HG02759 (cell line): Measurements from ENCODE around the gene NUP98.

Experiments used
- ATAC-seq: cut with Tn5 transposase; IDR thresholded peaks from one replicate; pipeline ENCODE4 v1.9.1; 2021; ENCODE audit warnings: mild to moderate bottlenecking, moderate library complexity; ENCODE audit not compliant: unreplicated experiment

NUP98 gene

DNA sequence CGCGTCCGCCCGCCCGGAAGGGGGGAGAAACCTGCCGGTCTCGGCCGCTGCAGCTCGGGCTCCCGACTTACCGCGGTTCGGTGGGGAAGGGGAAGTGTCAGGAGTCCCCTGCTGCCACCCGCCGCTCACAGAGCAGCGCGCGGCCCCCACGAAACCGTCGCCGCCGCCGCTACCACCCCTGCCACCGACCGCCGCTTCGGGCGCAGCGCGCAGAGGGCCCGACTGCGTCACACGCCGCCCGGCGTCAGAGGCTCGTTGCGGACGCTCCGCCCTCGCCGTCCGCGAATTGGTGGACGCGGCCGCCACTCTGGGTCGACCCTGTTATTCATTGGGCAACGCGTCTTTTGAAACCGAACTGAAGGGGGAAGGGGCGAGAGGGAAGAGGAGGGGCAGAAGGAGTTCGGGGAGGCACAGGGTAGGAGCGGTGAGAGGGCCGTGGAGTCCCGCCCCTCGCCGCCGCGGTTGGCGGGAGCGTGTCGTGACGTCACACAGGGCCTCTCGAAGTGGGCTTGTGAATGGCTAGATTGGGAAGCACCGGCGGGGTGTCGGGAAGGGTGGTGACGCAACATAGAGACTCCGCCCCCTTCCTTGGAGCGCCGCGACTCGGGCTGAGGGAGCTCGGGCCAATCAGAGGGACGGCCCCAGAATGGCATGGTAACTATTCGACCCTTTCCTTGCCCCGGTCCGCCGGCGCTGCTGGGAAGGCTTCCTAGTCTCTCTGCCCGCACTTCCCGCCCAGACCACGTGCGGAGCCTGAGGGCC, at the start of gene NUP98:
Gene NUP98, minus strand, starts transcription at position 226 of the 762 bp plus-strand sequence. CDS start 15,437 bp downstream, outside the sequence.
- ATAC-seq = peak; percentile 91

DNA sequence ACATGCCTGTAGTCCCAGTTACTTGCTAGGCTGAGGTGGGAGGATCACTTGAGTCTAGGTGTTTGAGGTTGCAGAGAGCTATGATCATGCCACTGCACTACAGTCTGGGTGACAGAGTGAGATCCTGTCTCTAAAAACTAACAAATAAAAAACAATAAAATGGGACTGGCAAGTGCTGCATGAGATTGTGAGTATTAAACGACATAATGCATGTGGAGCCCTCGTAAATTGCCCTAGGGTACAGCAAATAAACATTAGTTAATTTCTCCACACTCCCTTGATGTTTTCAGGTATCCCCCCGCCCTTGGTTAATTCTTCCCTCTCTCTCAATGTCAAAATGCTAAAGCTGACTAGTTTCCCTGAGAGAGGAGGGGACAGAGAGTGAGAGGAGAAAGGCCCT, 48.3 kb upstream of the NUP98 start:
- ATAC-seq = no peak

DNA sequence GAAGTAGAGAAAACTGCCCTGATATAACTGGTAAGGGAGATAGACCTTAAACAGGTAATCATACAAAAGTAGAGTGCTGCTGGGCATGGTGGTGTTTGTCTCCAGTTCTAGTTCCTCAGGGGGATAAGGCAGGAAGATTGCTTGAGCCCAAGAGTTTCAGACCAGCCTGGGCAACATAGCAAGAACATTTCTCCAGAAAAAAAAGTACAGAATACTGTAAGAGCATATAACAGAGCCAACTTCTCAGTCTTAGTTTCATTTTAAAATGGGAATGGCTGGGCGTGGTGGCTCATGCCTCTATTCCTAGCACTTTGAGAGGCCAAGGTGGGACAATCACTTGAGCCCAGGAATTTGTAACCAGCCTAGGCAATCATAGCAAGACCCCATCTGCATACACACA, 47.9 kb upstream of the NUP98 start:
- no peak for ATAC-seq

DNA sequence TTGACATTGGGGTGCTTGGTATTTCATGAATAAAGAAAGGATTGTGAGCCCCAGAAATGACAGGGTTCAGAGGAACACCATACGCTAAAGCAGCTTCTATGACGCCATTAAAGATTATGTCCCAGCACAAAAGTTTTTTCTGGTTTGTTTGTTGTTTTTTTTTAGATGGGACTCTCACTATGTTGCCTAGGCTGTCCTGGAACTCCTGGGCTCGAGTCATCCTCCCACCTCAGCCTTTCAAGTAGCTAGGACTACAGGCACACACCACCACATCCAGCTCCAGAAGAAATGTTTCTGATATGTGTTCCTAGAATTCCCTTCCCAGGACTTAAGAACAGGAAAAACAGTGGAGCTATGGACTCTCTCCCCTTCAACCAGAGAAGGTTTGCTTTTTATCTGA, 46.0 kb upstream of the NUP98 start:
- ATAC-seq = no peak

DNA sequence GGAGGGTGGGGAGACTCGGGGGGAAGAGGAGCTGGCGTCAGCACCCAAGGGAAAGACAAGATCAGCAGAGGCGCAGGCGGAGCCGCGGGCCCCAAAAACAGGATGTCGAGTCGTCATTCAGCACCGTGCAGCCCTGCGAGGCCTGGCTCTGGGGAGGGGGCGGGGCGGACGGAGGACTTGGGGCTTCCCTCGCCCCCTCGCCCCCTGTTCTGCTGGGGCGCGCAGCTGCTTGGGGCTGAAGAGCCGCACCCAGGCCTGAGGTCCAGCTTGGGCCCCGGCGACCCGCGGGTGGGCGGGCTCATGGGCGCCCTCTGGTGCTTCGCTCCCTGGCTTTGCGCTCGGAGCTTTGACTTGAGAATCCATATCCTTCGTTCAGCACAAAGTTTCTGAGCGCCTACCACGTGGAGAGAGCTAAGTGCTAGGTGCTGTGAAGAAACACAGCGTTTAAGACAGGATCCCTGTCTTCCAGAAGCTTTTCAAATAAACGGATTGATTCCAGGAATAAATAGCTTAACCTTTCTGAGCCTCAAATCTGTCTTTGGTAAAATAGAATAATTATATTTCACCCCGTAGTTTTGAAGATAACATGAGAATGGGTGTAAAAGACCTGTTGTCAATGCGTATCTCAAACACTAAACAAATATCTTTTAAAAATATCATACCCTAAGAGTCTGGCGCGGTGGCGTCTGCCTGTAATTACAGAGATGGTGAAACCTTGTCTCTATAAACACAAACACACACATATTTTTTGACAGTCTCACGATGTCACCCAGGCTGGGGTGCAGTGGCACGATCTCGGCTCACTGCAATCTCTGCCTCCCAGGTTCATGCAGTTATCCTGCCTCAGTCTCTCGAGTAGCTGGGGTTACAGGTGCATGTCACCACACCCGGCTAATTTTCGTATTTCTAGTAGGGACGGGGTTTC, 44.3 kb upstream of the NUP98 start:
- peak; percentile 61 for ATAC-seq

DNA sequence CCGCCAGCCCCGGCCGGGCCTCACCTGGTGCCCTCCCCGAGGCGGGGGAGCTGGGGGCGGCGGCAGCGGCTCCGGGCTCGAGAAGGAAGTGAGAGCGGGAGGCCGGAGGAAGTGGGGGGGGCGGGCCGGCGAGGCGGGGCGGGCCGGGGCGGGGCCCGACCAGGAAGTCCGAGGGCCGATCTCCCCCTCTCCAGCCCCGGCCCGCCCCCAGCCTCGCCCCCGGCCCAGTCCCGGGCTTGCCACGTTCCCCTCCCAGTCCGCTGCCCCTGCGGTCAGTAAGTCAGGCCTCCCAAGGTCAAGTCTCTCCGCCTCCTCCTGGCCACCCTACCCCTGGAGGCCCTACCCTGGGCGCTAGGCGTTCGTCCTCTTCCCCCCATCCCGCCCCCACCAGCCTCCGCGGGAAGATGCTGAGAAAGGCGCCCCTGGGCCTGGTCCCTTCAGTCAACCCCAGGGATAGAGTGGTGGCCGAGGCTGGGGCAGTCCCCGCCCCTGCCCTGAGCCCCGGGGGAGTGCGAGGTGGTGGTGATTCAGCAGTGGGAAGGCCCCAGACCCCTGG, 43.6 kb upstream of the NUP98 start, which contains the start of gene RHOG:
Gene RHOG, minus strand, starts transcription at position 90 of the 556 bp plus-strand sequence. CDS start 12,821 bp downstream, outside the sequence.
- peak; percentile 61 for ATAC-seq

DNA sequence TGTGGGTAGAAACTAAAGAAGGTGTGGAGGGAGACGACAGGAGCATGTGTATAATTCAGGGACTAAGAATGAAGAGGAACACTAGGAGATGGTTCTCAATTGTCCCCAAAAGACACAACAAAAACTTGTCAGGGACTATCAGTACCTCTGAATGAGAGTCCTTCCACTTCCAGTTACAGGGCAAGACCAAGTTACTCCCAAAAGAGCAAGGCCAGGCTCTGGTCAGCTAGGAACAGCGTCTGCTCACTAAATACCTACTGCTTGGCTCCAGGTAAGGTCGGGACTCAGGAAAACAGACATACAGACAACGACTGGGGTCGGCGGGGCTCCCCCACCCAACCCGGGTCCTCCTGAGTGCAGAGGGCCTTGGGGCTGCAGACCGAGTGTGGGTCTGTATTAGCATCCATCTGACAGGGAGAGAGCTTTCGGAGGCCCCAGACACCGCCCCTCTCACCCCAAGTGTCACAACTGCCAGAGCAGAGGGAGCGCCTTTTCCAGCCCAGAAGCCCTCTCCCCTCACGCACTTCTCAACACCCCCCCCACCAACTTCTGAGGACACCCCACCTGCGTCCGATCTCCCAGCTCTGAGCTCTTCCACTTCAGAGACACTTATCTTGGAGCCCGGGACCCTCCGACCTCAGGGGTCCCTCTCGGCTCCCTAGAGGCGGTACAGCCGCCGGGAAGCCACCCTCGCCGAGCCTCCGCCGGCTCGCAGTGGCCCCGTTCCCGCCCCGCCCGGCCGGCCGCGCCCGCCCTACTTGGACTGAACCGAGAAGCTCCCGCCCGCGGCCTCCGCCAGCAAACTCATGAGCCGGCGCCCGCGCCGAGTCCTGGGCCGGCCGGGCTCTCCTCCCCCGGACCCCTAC, 42.9 kb upstream of the NUP98 start:
- no peak for ATAC-seq

DNA sequence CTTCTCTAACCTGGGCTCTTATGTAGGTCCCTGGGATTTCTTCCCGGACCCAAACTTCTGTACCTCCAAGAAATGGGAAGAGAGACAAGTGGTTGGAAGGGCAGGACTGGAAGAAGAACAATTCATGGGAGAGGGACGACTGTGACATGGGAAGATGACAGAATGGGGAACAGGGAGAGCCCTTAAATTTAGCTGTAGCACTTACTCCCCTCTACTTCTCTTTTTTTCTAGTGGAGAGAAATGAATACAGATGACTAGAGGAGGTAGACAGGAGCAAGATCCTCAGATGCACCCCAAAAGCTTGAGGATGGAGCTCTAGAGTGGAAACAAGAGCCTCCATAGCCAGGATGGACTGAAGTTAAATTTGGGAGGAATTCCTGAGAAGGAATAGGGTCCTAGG, 41.1 kb upstream of the NUP98 start:
- no peak for ATAC-seq

DNA sequence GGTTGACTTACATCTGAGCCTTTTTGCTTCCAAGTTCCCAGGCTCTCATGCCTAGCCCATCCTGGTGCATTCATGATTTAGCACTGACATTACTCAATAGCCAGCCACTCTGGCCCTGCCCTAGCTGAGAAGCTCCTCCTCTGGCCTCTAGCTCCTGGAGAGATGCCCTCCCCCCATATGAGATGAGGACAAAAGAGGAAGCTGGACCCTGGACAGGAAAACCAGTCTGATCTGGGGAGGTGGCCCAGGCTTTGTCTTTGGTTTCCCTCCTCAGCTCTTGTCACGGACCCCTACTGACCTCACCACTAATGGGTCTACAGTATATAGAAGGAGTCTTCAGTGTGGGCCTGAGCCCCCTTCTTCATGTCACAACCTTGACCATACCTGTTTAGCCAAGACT, 40.4 kb upstream of the NUP98 start:
- ATAC-seq = no peak

DNA sequence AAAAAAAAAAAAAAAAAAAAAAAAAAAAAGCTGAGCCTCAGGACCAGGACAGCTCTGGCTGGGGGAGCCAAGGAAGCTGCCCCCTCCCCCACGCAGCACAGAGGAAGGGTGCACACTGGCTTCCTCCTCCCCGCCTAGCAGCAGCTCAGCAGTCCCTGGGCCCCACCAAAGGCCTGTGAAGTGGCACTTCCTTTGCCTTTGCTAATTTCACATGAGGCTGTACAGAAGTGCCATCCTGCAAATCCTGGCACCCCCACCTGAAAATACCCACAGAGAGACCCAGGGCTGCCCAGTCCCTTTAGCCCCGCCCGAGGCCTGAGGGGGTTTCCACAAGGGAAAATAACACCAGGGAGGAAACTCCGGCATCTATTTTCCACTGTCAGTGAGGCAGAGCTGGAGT, 39.5 kb upstream of the NUP98 start:
- ATAC-seq = no peak

DNA sequence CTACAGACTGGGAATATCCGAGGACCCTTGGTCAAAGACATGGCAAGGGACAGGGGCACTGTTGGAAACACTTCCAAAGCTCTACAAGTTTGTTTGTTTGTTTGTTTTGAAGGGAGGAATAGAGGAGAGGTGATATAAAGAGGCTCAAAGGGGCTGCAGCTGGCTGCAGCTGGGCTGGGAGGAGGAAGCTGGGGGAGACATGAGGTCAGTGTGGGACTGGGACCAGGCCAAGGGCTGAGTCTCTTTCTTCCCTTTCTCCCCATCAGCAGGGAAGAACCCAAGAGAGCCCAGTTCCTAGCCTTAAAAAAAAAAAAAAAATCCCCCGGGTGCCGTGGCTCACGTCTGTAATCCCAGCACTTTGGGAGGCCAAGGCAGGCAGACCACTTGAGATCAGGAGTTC, 38.4 kb upstream of the NUP98 start:
- ATAC-seq = no peak

DNA sequence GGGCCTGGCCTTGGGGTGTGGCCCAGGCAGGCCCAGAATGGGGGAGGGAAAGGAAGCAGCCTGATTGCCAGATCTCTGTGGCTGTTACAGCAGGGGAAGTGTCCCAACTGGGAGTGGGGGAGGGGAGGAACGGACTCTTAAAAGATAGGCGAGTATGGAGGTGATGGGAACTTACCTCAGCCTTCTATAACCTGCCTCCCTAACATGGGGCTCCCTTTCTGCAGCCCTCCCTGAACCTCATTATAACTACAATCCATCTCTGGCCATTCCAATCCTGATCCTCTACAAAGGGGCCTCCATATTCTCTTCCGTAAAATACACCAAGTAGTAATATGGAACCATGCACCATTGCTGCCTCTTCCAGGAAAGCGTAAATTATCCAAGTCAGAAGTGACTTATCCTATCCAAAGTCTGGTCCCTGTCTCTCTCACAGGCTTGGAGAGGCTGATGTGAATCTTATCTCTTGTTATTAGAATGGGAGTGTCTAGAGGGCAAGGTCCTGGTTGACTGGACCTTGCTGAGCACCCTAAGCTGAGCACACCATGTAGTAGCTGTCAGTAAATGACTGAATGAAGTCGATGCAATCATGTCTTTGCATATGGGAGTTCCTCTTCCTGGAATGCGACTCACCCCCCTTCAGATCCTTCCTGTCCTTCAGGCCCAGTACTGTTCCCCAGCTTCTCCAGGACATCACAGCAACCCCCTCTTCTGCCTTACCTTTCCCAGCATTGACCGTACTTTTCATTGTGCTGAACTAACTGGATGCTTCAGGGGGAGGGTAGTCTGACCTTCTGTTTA, 37.5 kb upstream of the NUP98 start:
- ATAC-seq = no peak

DNA sequence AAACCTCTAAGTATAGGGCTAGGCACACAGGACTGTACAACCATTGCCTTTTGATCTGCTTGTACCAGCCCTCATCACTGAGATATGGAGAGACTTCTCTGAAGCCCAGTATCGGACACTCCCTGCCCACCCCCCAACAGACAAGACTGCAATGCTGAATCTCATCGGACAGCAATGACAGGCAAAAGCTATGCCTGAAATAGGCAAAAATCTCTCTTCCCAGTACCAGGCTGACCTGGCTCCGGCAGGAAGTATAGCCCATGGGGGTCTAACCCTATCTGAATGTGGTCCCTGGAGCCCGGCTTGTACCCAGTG, 37.0 kb upstream of the NUP98 start:
- no peak for ATAC-seq

DNA sequence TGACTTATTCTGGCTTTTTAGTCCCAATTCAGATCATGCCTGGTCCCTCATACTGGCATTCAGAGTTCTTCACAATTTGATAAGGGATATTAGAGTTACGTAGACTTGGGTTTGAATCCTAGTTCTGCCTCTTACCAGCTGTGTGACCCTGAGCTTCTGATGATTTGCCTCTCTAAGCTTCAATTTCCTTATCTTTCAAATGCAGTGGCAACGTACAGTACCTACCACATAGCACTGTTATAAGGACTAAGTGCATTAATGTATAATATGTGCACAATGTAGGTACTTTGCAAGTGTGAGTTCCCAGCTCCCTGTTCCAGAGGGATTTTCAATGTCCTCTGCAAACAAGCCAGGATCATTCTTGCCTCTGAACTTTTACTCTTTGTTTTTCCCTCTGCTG, 36.1 kb upstream of the NUP98 start:
- no peak for ATAC-seq

DNA sequence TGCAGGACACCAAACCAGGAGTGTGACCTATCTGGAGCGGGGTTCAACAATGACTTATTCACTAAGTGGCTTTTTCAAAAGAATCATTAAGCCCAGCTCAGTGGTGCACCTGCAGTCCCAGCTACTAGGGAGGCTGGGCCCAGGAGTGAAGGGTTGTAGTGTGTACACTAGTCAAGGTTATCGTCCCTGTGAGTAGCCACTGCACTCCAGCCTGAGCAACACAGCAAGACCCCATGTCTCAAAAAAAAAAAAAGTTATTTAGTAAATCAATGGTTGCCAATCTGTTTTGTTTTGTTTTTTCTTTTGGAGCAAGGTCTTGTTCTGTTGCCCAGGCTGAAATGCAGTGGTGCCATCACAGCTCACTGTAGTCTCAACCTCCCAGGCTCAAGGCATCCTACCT, 35.5 kb upstream of the NUP98 start:
- no peak for ATAC-seq

DNA sequence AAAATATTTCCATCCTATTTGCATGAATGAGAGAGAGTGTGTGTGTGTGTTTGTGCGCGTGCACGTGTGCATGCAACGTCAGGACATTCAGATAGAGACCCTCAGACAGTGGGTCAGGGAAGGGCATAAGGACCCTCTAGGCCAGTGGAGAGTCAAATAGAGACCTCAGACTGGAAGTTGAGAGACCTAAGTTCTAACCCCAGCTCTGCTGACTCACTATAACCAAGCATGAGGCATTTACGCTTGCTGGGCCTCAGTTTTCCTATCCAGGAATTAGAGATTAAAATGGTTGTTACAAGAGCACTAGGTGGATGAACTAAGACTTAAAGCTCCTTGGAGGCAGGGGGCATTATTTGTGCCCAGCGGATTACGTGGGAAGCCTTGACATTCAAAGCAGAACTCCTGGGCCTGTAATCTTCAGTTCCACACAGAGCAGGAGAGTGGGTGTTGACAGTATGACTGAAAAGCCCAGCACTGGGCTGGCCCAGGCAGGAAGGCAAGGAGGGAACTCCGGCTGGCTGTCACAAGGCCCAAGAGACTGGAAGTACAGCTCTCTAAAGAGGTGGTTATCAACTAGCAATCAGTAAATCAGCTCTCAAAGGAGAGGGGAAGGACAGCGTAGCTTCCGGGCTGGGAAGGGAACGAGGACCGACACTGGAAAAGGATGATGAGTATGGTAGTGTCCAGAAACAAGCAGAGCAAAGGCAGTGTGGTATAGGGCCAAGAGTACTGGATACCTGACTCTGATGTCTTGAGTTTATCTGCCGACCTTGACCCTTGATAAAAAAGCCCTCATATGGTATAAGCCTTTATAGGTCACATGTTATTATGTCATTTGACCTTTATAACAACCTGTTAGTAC, 34.3 kb upstream of the NUP98 start:
- ATAC-seq = no peak

DNA sequence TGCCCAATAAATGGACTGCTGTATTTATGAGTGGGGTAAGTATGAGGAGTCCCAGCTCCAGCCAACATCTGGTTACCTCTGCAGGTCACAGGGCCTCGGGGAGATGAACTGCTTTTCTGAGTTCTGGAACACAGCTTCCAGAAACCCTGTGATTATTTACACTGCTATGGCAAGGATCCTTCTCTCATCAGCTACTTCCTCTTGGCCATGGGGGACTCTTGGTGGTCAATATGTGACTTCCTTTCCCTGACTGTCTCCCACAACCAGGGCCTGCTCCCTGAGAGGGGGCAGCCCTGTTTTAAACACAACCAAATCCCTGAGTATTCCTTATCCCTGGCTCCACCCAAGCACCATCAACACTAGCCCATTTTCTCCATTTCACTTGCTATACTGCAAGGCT, 33.4 kb upstream of the NUP98 start:
- ATAC-seq = no peak

DNA sequence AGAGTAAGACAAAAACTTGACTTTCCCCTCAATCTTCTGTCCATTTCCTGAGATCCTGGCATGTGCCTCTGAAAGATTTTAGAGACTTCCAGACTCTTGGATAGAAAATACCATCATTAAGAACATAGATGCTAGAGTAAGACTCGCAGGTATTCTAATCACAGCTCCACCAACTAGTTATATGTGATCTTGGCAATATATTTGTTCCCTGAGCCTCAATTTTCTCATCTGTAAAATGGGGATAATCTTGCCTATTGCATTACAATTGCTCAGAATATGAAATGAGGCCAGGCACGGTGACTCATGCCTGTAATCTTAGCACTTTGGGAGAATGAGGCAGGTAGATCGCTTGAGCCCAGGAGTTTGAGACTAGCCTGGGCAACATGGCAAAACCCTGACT, 32.7 kb upstream of the NUP98 start:
- ATAC-seq = no peak
